Gastrocnemius medialis (tissue), 4 donors: Measurements from ENCODE around the gene STX12. TPM values are rescaled to one million over a fixed set of nuclear protein-coding genes. Genes with fewer than 3 reads are reported as not detected.
"Not testable (repeated sequence)": the region's sequence is repeated elsewhere in the genome, so short reads cannot be mapped to it uniquely, and the experiment has no call there.

Source experiments
- ATAC-seq, 2 donors: fragments of 150-250 bp; one replicate each; pipeline ENCODE4 v1.9.1; 2016
- DNase-seq, 2 donors: peaks; one replicate each; pipeline ENCODE4 v3.0.0-alpha.2; 2019
- H3K27ac ChIP-seq, 4 donors: fragments of 200-600 bp; sonication (generic); 1 replicate in 1 of 4; 2 replicates in 3 of 4; pipeline ENCODE4 v1.5.1; 2016 to 2018; ENCODE audit warnings: mild to moderate bottlenecking in 2 of 4, moderate library complexity in 1 of 4
- H3K27me3 ChIP-seq, 3 donors: fragments of 200-600 bp; sonication (generic) in 2 of 3; 1 replicate in 1 of 3; 2 replicates in 2 of 3; pipeline versions ENCODE4 v1.5.1 to v1.6.0; 2016 to 2019; ENCODE audit warnings: mild to moderate bottlenecking in 1 of 3, moderate library complexity in 1 of 3
- H3K36me3 ChIP-seq, 2 donors: fragments of 200-600 bp; sonication (generic) in 1 of 2; one replicate each; pipeline ENCODE4 v1.5.1; 2017 to 2018
- H3K4me1 ChIP-seq, 2 donors: fragments of 200-600 bp; sonication (generic) in 1 of 2; one replicate each; pipeline ENCODE4 v1.5.1; 2016 to 2017; ENCODE audit warnings: mild to moderate bottlenecking in 2 of 2
- H3K4me3 ChIP-seq, 4 donors: fragments of 200-600 bp; sonication (generic) in 3 of 4; 1 replicate in 1 of 4; 2 replicates in 3 of 4; pipeline ENCODE4 v1.5.1; 2016 to 2019; ENCODE audit warnings: mild to moderate bottlenecking in 2 of 4
- H3K9me3 ChIP-seq, 3 donors: fragments of 200-600 bp; sonication (generic) in 2 of 3; 1 replicate in 1 of 3; 2 replicates in 2 of 3; pipeline ENCODE4 v1.5.1; 2016 to 2019
- CTCF ChIP-seq, 5 experiments: fragments of 450-650 bp in 3 of 5; fragments of 200-600 bp in 2 of 5; sonication (generic) in 2 of 5; IDR thresholded peaks in 4 of 5; conservative IDR thresholded peaks in 1 of 5; 1 replicate in 4 of 5; 2 replicates in 1 of 5; pipeline ENCODE4 v1.5.1; 2016 to 2019; ENCODE audit warnings: antibody characterized with exemption in 5 of 5, mild to moderate bottlenecking in 3 of 5, moderate library complexity in 3 of 5
- POLR2A ChIP-seq, 2 donors: fragments of 450-650 bp; IDR thresholded peaks; one replicate each; pipeline ENCODE4 v1.6.1; 2017; ENCODE audit warnings: antibody characterized with exemption in 2 of 2, mild to moderate bottlenecking in 2 of 2, moderate library complexity in 2 of 2
- in situ Hi-C, 4 donors: fragments of 200-750 bp; cut with MboI; loops; one replicate each; pipeline versions ENCODE4 v1.15.0 to v1.8.0; 2017; ENCODE audit warnings: low sequenced_read_pairs in 4 of 4
- intact Hi-C: fragments of 100-400 bp; cut with DNase I; formaldehyde crosslinking; loops from one replicate; pipeline ENCODE4 v1.15.1; 2023; ENCODE audit warnings: low total_unique reads
- total RNA-seq, 4 donors: library from RNA; depleted of rRNA; stranded (reverse); fragments of >200 nt; gene quantifications; one replicate each; pipeline versions ENCODE4 v1.1.0 to v1.2.3, GENCODE V29; 2016

The STX12 gene
- total RNA-seq, 4 donors from 2014 or later = 19.2 to 71.6 (median 31.2) TPM

- Histone ChIP-seq H3K4me1 (peaks cover 0 to 7% of the 10 kb centered on the region in 2 donors), H3K27me3 (peaks cover 6 to 14% (median 12%) of the 10 kb centered on the region in 3 donors), H3K4me3 (no peak overlapping the region), H3K36me3 (no peaks in the 10 kb centered on the region), H3K9me3 (no peaks in the 10 kb centered on the region), H3K27ac (no peak overlapping the region)
- in situ Hi-C loops = loop anchor here in 1 of 4 donors (25.0 kb wide), 1 partner anchor 118 kb away; no protein-coding TSS in a partner anchor
- TF ChIP-seq CTCF (IDR thresholded peaks at IDR 0.05 in 4 of 5, conservative IDR thresholded peaks at IDR 0.05 in 1 of 5) = no peak
- no peak for TF ChIP-seq POLR2A (IDR thresholded peaks at IDR 0.05)
- intact Hi-C loops = no loop called here
- DNase-seq (no peak), ATAC-seq (no peak)
Observed at GRCh38 chr1:27869719-27870085, 96.7 kb downstream of the STX12 start.

GRCh38 chr1:27871076-27871475, 98.1 kb downstream of the STX12 start:
- H3K27ac ChIP-seq, H3K4me3 ChIP-seq, DNase-seq, H3K9me3 ChIP-seq, intact Hi-C loops, ATAC-seq, H3K36me3 ChIP-seq, H3K4me1 ChIP-seq: not testable (repeated sequence)
- in situ Hi-C loops = loop anchor here in 1 of 4 donors (25.0 kb wide), 1 partner anchor 116 kb away; no protein-coding TSS in a partner anchor
- H3K27me3 ChIP-seq = peaks cover 6 to 14% (median 12%) of the 10 kb centered on the region in 3 donors

DNA sequence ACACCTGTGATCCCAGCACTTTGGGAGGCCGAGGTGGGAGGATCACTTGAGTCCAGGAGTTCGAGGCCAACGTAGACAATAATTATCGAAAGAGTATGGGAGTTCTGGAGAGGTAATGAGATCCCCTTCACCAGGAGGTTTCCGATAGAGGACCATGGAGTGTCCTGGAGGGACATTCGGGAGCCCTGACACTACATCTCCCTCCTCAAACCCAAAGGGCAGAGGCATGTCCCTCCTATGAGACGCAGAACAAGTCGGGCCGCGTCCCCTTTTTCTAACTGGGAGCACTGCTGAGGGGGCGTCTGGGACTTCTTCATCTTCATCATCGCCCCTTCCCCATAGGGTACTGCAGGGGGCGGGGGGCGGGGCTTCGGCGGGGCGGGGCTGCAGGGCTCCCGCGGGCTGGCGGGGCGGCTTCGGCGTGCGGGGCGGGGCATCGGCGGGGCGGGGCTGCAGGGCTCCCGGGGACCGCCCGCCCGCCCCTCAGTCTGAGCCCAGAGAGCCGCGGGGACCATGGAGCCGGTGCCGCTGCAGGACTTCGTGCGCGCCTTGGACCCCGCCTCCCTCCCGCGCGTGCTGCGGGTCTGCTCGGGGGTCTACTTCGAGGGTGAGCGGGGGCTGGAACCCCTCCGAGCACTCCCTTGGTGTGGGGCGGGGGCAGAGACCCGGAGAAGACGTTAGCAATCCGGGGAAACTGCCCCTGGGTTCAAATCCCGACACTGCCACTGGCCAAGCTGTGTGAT, 99.2 kb downstream of the STX12 start, which contains the start of gene THEMIS2:
TSS of gene THEMIS2 (plus strand) at position 486 of the 743 bp plus-strand sequence. CDS start at position 514, 28 bp downstream.
- TF ChIP-seq POLR2A (IDR thresholded peaks at IDR 0.05) (peak; percentile 65 to 71), CTCF (IDR thresholded peaks at IDR 0.05 in 4 of 5, conservative IDR thresholded peaks at IDR 0.05 in 1 of 5) (no peak)
- peak within 1 kb of the TSS; percentile 38 to 59 (median 55) for H3K27ac ChIP-seq
- no peaks in the 10 kb centered on the region for H3K36me3 ChIP-seq
- ATAC-seq (peak; percentile 30 to 45), DNase-seq (no peak)
- peaks cover 0 to 7% of the 10 kb centered on the region in 2 donors for H3K4me1 ChIP-seq
- H3K27me3 ChIP-seq = peaks cover 6 to 14% (median 12%) of the 10 kb centered on the region in 3 donors
- no peaks in the 10 kb centered on the region for H3K9me3 ChIP-seq
- in situ Hi-C loops = loop anchor here in 1 of 4 donors (25.0 kb wide), 1 partner anchor 115 kb away; no protein-coding TSS in a partner anchor
- intact Hi-C loops = no loop called here
- H3K4me3 ChIP-seq = peak within 1 kb of the TSS; percentile 60 to 81 (median 67)

DNA sequence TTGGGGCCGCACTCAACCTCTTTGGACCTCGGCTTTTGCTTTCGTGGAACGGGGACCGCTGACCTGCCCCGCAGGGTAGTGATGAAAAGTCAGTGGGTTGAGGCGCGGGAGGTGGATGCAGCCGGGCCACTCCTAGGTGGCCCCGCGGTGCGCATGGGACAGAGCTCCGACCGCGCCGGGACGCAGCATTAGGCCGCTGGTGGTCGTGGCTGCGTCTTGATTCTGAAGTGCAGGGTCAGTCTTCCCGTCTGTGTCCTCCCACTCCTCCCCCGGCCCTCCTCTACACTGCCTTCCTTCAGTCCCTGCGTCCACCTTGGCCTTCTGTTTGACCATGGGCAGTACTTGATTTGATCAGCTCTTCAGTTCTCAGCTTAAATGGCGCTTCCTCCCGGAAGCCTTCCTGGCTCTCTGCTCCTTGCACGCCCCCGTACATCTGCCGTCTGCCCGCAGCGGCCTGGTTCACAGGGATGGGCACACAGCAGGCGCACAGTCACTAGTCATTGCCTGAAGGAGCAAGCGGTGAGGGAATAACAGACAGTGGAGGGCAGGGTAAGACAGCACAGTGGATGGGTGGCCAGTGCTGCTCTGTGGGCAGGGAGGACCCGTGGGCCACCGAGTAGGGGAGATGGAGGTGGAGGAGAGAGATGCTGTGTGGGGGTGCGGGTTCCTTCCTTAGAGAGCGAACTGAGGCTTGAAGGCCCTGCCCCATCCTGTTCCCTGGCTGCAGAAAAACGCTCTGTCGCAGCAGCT, 100.0 kb downstream of the STX12 start:
- in situ Hi-C loops (loop anchor here in 1 of 4 donors (25.0 kb wide), 1 partner anchor 114 kb away; no protein-coding TSS in a partner anchor), intact Hi-C loops (no loop called here)
- no peaks in the 10 kb centered on the region for H3K36me3 ChIP-seq
- H3K27ac ChIP-seq = peak overlapping the region; percentile 38 to 59 (median 55)
- no peak for ATAC-seq
- no peak for DNase-seq
- no peaks in the 10 kb centered on the region for H3K9me3 ChIP-seq
- H3K4me3 ChIP-seq = peak overlapping the region; percentile 60 to 81 (median 67)
- peaks cover 6 to 14% (median 12%) of the 10 kb centered on the region in 3 donors for H3K27me3 ChIP-seq
- TF ChIP-seq CTCF (IDR thresholded peaks at IDR 0.05 in 4 of 5, conservative IDR thresholded peaks at IDR 0.05 in 1 of 5) (no peak), POLR2A (IDR thresholded peaks at IDR 0.05) (no peak)
- H3K4me1 ChIP-seq = peaks cover 0 to 7% of the 10 kb centered on the region in 2 donors
